GM21381 (cell line): Measurements from ENCODE around the gene FMNL1.

Source experiments
- ATAC-seq: cut with Tn5 transposase; IDR thresholded peaks from one replicate; pipeline ENCODE4 v1.9.1; 2021; ENCODE audit warnings: mild to moderate bottlenecking, moderate library complexity; ENCODE audit not compliant: unreplicated experiment

Gene FMNL1

GRCh38 chr17:45256114-45256966, 34.7 kb downstream of the FMNL1 start:
- no peak for ATAC-seq

GRCh38 chr17:45257115-45257514, 35.4 kb downstream of the FMNL1 start:
- no peak for ATAC-seq

DNA sequence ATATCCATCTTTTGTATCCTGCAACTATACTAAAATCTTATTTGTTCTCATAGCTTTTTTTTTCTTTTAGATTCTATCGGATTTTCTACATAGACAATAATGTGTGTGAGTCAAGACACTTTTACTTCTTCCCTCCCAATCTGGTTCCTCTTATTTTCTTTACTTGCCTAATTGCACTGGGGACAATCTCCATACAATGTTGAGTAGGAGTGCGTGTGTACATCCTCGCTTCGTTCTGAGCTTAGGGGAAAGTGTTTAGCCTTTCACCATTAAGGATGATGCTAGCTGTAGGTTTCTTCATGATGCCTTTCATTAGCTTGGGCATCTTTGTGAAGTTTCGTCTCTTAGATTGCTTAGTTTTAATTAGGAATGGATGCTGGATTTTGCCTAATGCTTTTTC, 37.3 kb downstream of the FMNL1 start:
- no peak for ATAC-seq

DNA sequence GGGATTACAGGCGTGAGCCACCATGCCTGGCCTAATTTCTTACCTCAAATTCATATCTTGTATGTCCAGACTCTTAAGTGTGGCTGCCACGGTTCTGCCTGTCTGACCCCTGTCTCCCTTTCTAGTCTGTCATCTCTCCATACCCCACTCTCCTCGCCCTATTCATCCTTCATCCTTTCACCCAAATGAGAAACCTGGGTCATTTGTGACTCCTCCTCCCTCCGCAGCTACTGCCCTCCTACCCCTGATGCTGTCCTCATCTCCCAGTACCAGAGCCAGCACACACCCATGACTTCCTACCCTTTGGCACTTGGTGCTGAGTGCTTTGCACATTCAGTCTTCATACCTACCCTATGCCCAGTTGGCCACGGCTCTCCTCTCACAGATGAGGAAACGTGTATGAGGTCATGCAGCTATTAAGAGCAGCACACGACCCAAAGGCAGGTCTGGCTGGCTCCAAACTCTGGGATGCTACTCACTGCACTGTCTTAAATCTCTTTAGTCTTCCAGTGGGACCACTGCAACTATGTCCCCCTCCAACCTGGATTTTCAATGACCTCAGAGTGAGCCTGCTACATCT, 38.6 kb downstream of the FMNL1 start:
- no peak for ATAC-seq

DNA sequence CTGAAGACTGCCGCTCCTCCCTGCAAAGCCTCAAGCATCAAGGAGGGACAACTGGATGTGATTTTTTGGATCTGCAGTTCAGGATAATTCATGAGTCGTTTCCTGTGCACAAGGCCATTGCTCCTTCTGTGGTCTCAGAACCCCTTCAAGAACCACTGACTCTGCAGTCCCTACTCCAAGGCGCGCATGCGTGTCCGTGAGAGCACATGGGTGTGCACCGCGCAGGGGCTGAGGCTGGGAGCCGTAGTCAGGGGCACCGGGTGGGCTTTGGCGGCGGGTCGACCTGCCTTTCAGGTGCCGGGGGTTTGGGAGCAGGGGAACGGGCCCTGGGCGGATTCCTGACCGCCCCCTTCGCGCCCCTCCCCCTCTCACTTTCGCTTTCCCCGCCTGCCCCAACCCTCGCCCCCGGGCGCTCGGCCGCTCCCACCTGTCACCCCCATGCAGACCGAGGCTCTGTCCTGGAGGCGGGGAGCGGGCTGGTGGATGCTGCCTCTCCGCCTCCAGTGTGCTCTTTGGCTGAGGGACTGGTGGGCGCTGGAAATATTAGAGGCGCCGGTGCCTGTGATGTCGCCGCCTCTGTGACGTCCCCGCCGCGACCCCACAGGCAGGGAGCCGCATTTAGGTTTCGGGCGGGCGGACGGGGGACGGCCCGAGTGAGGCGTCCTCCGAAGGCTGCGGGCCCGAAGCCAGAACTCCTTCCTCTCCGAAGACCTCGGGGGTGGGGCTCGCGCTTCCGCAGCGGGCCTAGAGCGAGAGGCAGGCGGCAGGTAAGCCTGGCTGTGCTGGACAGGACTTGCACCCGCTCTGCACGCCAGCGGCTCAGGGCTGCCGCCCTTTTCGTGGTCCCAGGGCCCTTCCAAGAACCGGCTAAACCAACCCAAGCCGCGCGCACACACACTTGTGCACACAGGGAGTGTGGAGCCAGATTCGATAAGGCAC, 40.2 kb downstream of the FMNL1 start, which contains the start of gene SPATA32:
SPATA32 (minus strand) TSS at position 518 of the 939 bp plus-strand sequence; CDS start at position 440, 78 bp downstream.
- ATAC-seq, result peak; percentile 60

- peak; percentile 12 for ATAC-seq
These were observed 41.1 kb downstream of the FMNL1 start for GRCh38 chr17:45262516-45263476.

- ATAC-seq, result no peak
These were observed 41.8 kb downstream of the FMNL1 start for GRCh38 chr17:45263477-45263860.

DNA sequence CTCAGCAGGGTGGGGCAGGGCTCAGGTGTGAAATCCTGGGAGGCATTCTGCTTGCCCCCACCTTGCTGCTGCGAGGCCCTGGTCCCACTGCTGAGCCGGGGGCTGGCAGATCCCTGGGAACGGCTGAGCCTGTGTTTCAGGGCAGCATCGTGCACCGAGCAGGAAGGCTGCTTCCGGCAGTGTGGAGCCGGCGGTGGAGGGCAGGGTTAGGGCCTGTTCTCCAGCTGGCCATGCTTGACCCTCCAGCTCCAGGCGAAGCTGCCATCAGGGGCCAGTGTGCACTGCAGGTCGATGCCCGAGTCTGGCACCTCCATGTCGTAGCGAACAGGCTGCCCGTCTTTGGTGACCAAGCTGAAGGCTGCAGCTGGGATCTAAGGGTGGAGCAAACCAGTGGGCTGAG, 42.7 kb downstream of the FMNL1 start:
- no peak for ATAC-seq

- ATAC-seq, result no peak
These were observed 43.3 kb downstream of the FMNL1 start for GRCh38 chr17:45264988-45265387.

DNA sequence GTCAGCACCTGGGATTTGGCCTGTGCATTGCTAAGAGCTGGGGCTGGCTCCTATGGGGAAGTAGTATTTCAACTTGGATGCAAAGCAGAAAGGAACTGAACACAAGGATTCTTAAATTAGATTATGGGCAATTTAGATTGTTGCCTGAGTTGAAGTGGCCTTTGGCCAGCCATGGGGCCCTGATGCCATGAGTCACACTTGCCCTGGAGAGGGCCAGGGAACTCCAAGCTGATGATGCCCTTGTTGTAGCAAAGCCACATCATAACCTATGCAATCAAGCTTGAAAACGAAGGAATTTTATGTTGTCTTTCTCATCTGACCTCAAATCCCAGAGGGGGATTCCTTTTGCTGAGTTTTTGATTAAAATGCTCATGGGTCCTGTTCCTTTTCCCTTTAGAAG, 44.1 kb downstream of the FMNL1 start:
- no peak for ATAC-seq

- no peak for ATAC-seq
These were observed 44.8 kb downstream of the FMNL1 start for GRCh38 chr17:45266372-45266926.

DNA sequence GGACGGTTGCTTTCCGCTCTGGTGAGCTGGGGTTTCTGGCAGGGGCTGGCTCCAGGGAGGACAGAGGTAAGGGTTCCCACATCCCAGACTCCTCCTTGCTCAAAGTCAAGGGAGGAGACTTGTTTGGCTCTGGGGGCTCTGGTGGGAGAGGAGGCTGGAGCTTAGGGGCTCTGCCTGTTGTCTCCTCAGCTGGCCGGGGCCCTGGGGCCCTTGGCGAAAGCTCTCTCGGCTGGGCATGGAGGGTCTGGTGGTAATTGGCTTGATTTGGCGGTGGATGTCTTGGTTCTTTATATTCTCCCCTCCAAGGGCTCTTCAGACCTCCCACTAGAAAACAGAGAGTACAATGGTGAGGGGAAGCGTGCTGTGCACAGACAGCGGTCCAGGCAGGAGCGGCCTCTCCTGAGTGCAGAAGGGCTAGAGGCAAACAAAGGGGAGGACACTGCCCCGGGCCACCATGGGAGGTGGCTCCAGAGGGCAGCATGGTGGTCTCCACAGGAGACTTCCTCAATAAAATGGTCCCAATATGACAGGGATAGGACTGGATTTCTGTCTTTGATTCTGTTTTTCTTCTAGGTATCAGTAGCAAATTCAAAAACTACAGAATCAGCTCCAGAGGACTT, 45.9 kb downstream of the FMNL1 start:
- no peak for ATAC-seq

DNA sequence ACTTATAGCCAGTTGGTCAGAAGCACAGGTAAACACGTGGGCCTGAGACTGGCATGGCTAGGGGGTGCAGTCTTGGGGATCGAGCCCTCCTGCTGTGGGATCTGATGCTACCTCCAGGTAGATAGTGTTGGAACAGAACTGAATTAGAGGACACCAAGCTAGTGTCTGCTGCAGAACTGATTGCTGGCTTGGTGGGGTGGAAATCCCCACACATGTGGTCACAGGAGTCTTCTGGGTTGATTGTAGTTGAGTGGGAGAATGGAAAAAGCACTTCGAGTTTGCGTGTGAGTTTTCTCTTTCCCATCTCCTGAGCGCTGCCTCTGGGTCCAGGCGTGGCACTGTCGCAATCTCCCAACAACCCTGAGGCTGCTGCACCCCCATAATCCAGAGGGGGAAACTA, 48.2 kb downstream of the FMNL1 start:
- ATAC-seq, result no peak

DNA sequence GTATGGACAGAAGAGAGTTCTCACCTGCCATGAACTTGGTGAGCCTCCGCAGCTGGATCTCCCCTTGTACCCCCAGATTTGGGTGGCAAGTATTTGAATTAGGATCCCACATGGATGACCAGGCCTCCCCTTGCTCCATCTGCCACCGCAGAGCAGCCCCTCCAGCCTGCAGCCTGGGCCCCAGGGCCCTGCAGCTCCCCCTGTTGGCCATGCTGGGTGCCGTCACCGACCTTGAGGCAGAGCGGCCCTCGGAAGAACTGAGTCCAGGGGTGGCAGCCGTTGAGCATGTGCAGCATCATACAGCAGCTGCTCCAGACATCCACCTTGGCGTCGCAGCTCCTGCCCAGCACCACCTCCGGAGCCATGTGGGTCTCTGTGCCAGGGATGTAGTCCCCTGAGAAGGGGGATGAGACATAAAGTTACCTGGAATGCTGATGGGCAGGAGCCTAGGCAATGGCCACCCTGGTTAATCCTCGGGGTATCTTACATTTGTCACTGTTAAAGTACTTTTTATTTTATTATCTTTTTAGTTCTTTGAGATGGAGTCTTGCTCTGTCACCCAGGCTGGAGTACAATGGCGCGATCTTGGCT, 49.2 kb downstream of the FMNL1 start:
- ATAC-seq, result no peak

DNA sequence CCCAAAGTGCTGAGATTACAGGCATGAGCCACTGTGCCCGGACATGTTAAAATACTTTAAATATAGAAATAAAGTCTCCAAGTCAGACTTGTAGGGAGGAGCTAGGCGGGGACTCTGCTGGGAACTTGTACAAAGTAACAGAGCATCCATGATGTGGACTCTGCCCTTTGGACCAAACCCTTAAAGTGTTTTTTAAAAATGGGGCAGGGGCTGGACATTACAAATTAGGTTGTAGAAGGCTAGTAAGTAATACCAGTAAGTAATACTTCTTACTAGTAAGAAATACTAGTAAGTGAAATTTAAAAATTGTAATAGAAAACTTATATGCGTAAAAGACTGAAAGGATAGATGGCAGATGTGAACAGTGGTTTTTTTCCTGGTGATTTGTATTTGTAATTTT, 49.9 kb downstream of the FMNL1 start:
- ATAC-seq, result no peak

DNA sequence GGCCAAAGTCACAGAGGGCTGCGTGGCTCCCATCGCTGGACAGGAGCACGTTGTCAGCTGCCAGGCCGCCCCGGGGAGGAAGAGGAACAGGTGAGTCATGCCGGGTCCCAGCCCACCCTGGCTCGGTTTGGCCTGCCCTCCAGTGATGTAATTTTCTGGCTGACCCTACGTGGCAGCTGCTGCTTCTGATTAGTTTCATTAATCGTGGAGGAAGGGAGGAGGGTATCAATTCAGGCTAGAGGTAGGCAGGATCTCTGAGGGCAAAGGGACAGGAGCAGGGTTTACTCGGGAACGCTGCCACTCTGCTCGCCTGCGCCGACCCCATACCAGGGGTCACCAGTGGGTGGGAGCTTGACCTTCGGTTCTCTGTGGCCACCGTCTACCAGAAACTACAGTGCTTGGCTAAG, 51.9 kb downstream of the FMNL1 start:
- no peak for ATAC-seq

DNA sequence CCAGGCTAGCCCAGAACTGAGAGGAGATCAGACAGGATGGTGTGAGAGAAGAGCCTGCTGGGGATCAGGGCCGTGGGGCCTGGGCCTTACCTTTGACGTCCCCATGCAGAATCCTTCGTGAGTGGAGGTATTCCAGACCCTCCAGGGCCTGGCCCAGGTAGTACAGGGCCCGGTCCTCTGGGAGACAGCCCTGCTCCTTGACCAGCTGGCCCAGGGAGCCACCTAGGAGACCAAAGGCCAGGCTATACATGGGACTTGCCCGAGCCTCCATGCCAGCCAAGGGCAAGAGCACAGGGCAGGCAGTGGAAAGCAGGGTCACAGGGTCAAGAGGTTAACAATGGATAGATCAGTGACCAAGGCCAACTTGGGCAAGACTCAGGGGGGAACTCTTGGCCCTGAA, 52.3 kb downstream of the FMNL1 start:
- no peak for ATAC-seq

DNA sequence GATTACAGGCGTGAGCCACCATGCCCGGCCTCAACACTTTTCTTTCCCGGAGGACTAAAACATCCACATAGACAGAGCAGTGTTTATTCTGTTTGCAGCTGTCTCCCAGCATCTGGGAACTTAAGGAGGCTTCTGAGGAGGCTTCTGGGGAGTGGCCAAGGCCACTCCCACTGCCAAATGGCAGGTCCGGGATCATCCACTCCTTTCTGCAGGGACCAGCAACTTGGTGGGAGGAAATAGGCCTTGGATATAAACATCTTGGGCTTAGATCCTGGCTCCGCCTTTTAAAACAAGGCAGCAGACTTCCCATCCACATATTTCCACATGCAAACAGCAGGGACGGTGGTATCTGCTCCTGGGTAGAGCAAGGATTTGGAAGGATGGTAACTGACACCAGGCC, 54.3 kb downstream of the FMNL1 start:
- no peak for ATAC-seq

DNA sequence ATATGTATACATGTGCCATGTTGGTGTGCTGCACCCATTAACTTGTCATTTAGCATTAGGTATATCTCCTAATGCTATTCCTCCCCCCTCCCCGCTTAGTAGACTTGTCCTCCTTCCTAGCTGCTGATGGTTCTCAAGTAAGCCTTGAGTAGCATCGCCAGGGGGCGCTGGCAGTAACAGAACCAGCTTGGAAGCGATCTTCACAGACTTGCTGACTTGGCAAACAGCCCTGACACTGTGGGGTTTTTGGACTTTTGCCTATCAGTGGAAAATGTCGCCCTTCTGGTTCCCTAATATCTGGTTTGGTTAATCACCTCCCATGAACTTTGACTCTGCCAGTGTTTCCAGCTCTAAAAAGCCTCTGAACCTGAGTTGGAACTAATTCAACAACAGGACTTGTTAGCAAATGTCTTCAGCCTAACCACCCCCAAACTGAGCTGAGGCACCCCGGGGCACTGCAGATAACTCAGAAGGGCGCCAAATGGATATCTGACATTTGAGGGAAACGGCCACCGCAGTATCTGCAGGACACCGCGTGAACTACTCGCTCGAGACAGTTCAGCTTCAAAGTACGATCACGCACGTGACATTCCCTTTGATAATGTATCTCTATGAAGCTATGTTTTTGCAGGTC, 55.6 kb downstream of the FMNL1 start:
- no peak for ATAC-seq
